Breast epithelium (tissue), 3 donors: Measurements from ENCODE around the gene RPS19.

Experiments used
- CTCF ChIP-seq, 3 donors: fragments of 450-650 bp; IDR thresholded peaks; one replicate each; pipeline ENCODE4 v1.5.1; 2016 to 2017; ENCODE audit warnings: antibody characterized with exemption in 3 of 3, mild to moderate bottlenecking in 3 of 3, moderate library complexity in 3 of 3
- POLR2A ChIP-seq: fragments of 450-650 bp; IDR thresholded peaks from one replicate; pipeline ENCODE4 v1.6.1; 2016; ENCODE audit warnings: antibody characterized with exemption, mild to moderate bottlenecking, moderate library complexity
- POLR2AphosphoS5 ChIP-seq, 3 donors: sonication (generic); formaldehyde crosslinking; IDR thresholded peaks; one replicate each; pipeline ENCODE4 v1.6.1; 2017; ENCODE audit warnings: antibody characterized with exemption in 3 of 3

- TF ChIP-seq CTCF (IDR thresholded peaks at IDR 0.05) (no peak), POLR2AphosphoS5 (IDR thresholded peaks at IDR 0.05) (no peak), POLR2A (no peak)
Observed at GRCh38 chr19:41889896-41890295, 29.8 kb downstream of the RPS19 start.
